GM23338 (cell line): ENCODE results near the gene CTNND2. TPM values are rescaled to one million over a fixed set of nuclear protein-coding genes. Genes with fewer than 3 reads are reported as not detected.

ENCODE experiments used
- ATAC-seq: fragments of 200-7000 bp; cut with Tn5 transposase; 3 replicates; pipeline ENCODE4 v1.9.1; 2020
- DNase-seq: peaks from one replicate; pipeline ENCODE4 v3.0.0-alpha.2; 2015; ENCODE audit warnings: low spot score
- H2AFZ ChIP-seq: fragments of 200-600 bp; sonication (generic); 2 replicates; pipeline ENCODE4 v1.8.0; 2016; ENCODE audit warnings: antibody characterized with exemption, mild to moderate bottlenecking, moderate library complexity
- H3F3A ChIP-seq: fragments of 200-600 bp; sonication (generic); replicated peaks from 2 replicates; pipeline ENCODE4 v1.8.0; 2017; ENCODE audit warnings: antibody characterized with exemption, mixed run types, low read depth
- H3K27ac ChIP-seq: fragments of 200-600 bp; sonication (generic); 2 replicates; pipeline ENCODE4 v1.6.1; 2016; ENCODE audit warnings: low read depth
- H3K27me3 ChIP-seq: fragments of 200-600 bp; sonication (generic); 2 replicates; pipeline ENCODE4 v1.8.0; 2016; ENCODE audit warnings: mild to moderate bottlenecking, mixed run types, moderate library complexity; ENCODE audit not compliant: insufficient read depth
- H3K36me3 ChIP-seq: fragments of 200-600 bp; sonication (generic); 2 replicates; pipeline ENCODE4 v1.8.0; 2016; ENCODE audit warnings: mild to moderate bottlenecking; ENCODE audit not compliant: insufficient read depth
- H3K4me1 ChIP-seq: fragments of 200-600 bp; sonication (generic); 2 replicates; pipeline ENCODE4 v1.8.0; 2016; ENCODE audit warnings: mild to moderate bottlenecking, moderate library complexity; ENCODE audit not compliant: insufficient read depth
- H3K4me2 ChIP-seq: fragments of 200-600 bp; sonication (generic); 2 replicates; pipeline ENCODE4 v1.7.1; 2017; ENCODE audit warnings: mixed run types
- H3K4me3 ChIP-seq: fragments of 200-600 bp; sonication (generic); 2 replicates; pipeline ENCODE4 v1.6.1; 2016; ENCODE audit warnings: mixed run types
- H3K79me2 ChIP-seq: fragments of 200-600 bp; sonication (generic); replicated peaks from 2 replicates; pipeline ENCODE4 v1.8.0; 2017; ENCODE audit warnings: mild to moderate bottlenecking; ENCODE audit not compliant: insufficient read depth
- H3K9me2 ChIP-seq: fragments of 200-600 bp; sonication (generic); 2 replicates; pipeline ENCODE4 v1.8.0; 2017; ENCODE audit not compliant: insufficient read depth
- H4K20me1 ChIP-seq: fragments of 200-600 bp; sonication (generic); replicated peaks from 2 replicates; pipeline ENCODE4 v1.8.0; 2017; ENCODE audit warnings: mild to moderate bottlenecking; ENCODE audit not compliant: insufficient read depth
- H3K27ac Mint-ChIP-seq: 2 replicates; pipeline ENCODE4 v1.8.0; 2020; ENCODE audit warnings: inconsistent platforms, mild to moderate bottlenecking, moderate library complexity, mixed read lengths
- H3K27me3 Mint-ChIP-seq: 3 replicates; pipeline ENCODE4 v1.8.0; 2022; ENCODE audit warnings: low read depth, mild to moderate bottlenecking, moderate library complexity, mixed read lengths, inconsistent platforms; ENCODE audit not compliant: insufficient read depth, poor library complexity
- H3K36me3 Mint-ChIP-seq: 3 replicates; pipeline ENCODE4 v1.8.0; 2021; ENCODE audit warnings: low read depth, mild to moderate bottlenecking, inconsistent platforms, moderate library complexity, mixed read lengths
- H3K4me1 Mint-ChIP-seq: 3 replicates; pipeline ENCODE4 v1.8.0; 2020; ENCODE audit warnings: mild to moderate bottlenecking, inconsistent platforms, mixed read lengths
- H3K4me3 Mint-ChIP-seq: 3 replicates; pipeline ENCODE4 v1.8.0; 2021; ENCODE audit warnings: moderate library complexity, mild to moderate bottlenecking, inconsistent platforms, mixed read lengths
- H3K9me3 Mint-ChIP-seq: 3 replicates; pipeline ENCODE4 v1.8.0; 2020; ENCODE audit warnings: moderate library complexity, mild to moderate bottlenecking, inconsistent platforms, mixed read lengths
- CREB1 ChIP-seq: fragments of 250-450 bp; sonication (Bioruptor Pico); IDR thresholded peaks from 2 replicates; pipeline ENCODE4 v1.5.0; 2020; ENCODE audit warnings: low read depth, mild to moderate bottlenecking, moderate library complexity
- ETS1 ChIP-seq: IDR thresholded peaks from 2 replicates; pipeline ENCODE4 v1.6.1; 2016; ENCODE audit warnings: antibody characterized with exemption
- EZH2 ChIP-seq: fragments of 200-600 bp; sonication (generic); IDR thresholded peaks from one replicate; pipeline ENCODE4 v1.8.0; 2017; ENCODE audit warnings: antibody characterized with exemption, mild to moderate bottlenecking, low read depth; ENCODE audit not compliant: unreplicated experiment
- EZH2phosphoT487 ChIP-seq: fragments of 200-600 bp; sonication (generic); IDR thresholded peaks from one replicate; pipeline ENCODE4 v1.8.1; 2018; ENCODE audit warnings: antibody characterized with exemption; ENCODE audit not compliant: unreplicated experiment
- JUNB ChIP-seq: IDR thresholded peaks from one replicate; pipeline ENCODE4 v1.6.1; 2016; ENCODE audit warnings: antibody characterized with exemption; ENCODE audit not compliant: unreplicated experiment
- NANOG ChIP-seq: IDR thresholded peaks from 2 replicates; pipeline ENCODE4 v1.6.1; 2016; ENCODE audit warnings: antibody characterized with exemption, borderline replicate concordance
- REST ChIP-seq: IDR thresholded peaks from one replicate; pipeline ENCODE4 v1.6.1; 2018; ENCODE audit warnings: antibody characterized with exemption; ENCODE audit not compliant: unreplicated experiment
- STAT1 ChIP-seq: IDR thresholded peaks from one replicate; pipeline ENCODE4 v1.6.1; 2016; ENCODE audit warnings: antibody characterized with exemption; ENCODE audit not compliant: unreplicated experiment
- ZNF114 ChIP-seq: fragments of 250-450 bp; sonication (Bioruptor Pico); IDR thresholded peaks from 2 replicates; pipeline ENCODE4 v1.5.0; 2020; ENCODE audit warnings: mild to moderate bottlenecking, moderate library complexity
- ZNF331 ChIP-seq: fragments of 250-450 bp; sonication (Bioruptor Pico); IDR thresholded peaks from 2 replicates; pipeline ENCODE4 v1.5.0; 2020; ENCODE audit warnings: low read depth, mild to moderate bottlenecking, moderate library complexity
- ZNF462 ChIP-seq: fragments of 250-450 bp; sonication (Bioruptor Pico); IDR thresholded peaks from 2 replicates; pipeline ENCODE4 v1.5.0; 2020; ENCODE audit warnings: mild to moderate bottlenecking, moderate library complexity
- polyA plus RNA-seq: library from polyadenylated mRNA; unstranded; fragments of >200 nt; fragmentation: Nextera tagmentation; extraction: Ambion mirVana; gene quantifications from 2 replicates; pipeline ENCODE4 v1.2.1, GENCODE V29; 2016
- total RNA-seq: library from RNA; depleted of rRNA; stranded (reverse); fragments of >200 nt; shearing (Covaris generic); gene quantifications from 2 replicates; pipeline ENCODE4 v1.2.3, GENCODE V29; 2014

Gene CTNND2
- total and polyA plus RNA-seq, 2 experiments from 2014 or later: 5.1 to 7.0 TPM

- Mint-ChIP-seq H3K27ac (no peak overlapping the region), H3K9me3 (peaks cover 4% of the 10 kb centered on the region; the same call in 1 of the 3 replicates), H3K4me3 (no peak overlapping the region), H3K36me3 (peaks cover 4% of the 10 kb centered on the region; the same call in 1 of the 3 replicates), H3K27me3 (peaks cover 5% of the 10 kb centered on the region), H3K4me1 (peaks cover 9% of the 10 kb centered on the region)
- Histone ChIP-seq H3K4me3 (no peak overlapping the region), H3K27me3 (no peaks in the 10 kb centered on the region), H3K36me3 (no peaks in the 10 kb centered on the region), H3K4me2 (no peak overlapping the region), H3F3A (no peaks in the 10 kb centered on the region), H3K27ac (no peak overlapping the region), H3K9me2 (no peaks in the 10 kb centered on the region), H3K4me1 (peaks cover under 1% of the 10 kb centered on the region; the same call in 1 of the 2 replicates), H2AFZ (no peak overlapping the region), H3K79me2 (no peaks in the 10 kb centered on the region), H4K20me1 (no peaks in the 10 kb centered on the region)
- ATAC-seq (no peak), DNase-seq (no peak)
- no peak for TF ChIP-seq ZNF114 (CRISPR knock-in tag)
These were observed 281.5 kb downstream of the CTNND2 start for GRCh38 chr5:11622785-11623184.

- H3K4me3 ChIP-seq: no peak overlapping the region
- H3K4me1 ChIP-seq: no peaks in the 10 kb centered on the region; the same call in 1 of the 2 replicates
- ATAC-seq (peak; percentile 82), DNase-seq (peak; percentile 15)
- no peak overlapping the region for H3K27ac Mint-ChIP-seq
- H3F3A ChIP-seq: no peaks in the 10 kb centered on the region
- peaks cover 4% of the 10 kb centered on the region; the same call in 1 of the 3 replicates for H3K9me3 Mint-ChIP-seq
- peaks cover 7% of the 10 kb centered on the region for H3K4me1 Mint-ChIP-seq
- H3K9me2 ChIP-seq: no peaks in the 10 kb centered on the region
- H2AFZ ChIP-seq: no peak overlapping the region
- H3K79me2 ChIP-seq: no peaks in the 10 kb centered on the region
- peaks cover 5% of the 10 kb centered on the region for H3K27me3 Mint-ChIP-seq
- H3K27ac ChIP-seq: no peak overlapping the region
- no peaks in the 10 kb centered on the region for H3K36me3 ChIP-seq
- H3K4me2 ChIP-seq: no peak overlapping the region
- H4K20me1 ChIP-seq: no peaks in the 10 kb centered on the region
- H3K36me3 Mint-ChIP-seq: peaks cover 4% of the 10 kb centered on the region; the same call in 1 of the 3 replicates
- H3K27me3 ChIP-seq: no peaks in the 10 kb centered on the region
- no peak overlapping the region for H3K4me3 Mint-ChIP-seq
- TF ChIP-seq ETS1: no peak
- no peak for TF ChIP-seq ZNF114 (CRISPR knock-in tag)
- TF ChIP-seq STAT1: no peak
- TF ChIP-seq ZNF331: no peak
- no peak for TF ChIP-seq NANOG
- no peak for TF ChIP-seq JUNB
- TF ChIP-seq CREB1 (CRISPR knock-in tag): no peak
- TF ChIP-seq REST: no peak
- no peak for TF ChIP-seq EZH2phosphoT487
- TF ChIP-seq EZH2: no peak
- no peak for TF ChIP-seq ZNF462 (CRISPR knock-in tag)
These were observed 284.1 kb downstream of the CTNND2 start for GRCh38 chr5:11620172-11620571.
